ENCODE data around the gene CCDC74B.
"Not testable (repeated sequence)": the region's sequence is repeated elsewhere in the genome, so short reads cannot be mapped to it uniquely, and the experiment has no call there.

- TF ChIP-seq CTCF, POLR2AphosphoS5, POLR2A, EP300 (IDR thresholded peaks at IDR 0.05): not testable (repeated sequence)
These were observed 2.3 kb downstream of the CCDC74B start for GRCh38 chr2:130142396-130143265.

Measured in upper lobe of left lung (tissue), 4 donors.